ENCODE data around the gene TMEM270. TPM values are rescaled to one million over a fixed set of nuclear protein-coding genes. Genes with fewer than 3 reads are reported as not detected.

Gene TMEM270
- total and polyA plus RNA-seq, 5 donors = not detected

DNA sequence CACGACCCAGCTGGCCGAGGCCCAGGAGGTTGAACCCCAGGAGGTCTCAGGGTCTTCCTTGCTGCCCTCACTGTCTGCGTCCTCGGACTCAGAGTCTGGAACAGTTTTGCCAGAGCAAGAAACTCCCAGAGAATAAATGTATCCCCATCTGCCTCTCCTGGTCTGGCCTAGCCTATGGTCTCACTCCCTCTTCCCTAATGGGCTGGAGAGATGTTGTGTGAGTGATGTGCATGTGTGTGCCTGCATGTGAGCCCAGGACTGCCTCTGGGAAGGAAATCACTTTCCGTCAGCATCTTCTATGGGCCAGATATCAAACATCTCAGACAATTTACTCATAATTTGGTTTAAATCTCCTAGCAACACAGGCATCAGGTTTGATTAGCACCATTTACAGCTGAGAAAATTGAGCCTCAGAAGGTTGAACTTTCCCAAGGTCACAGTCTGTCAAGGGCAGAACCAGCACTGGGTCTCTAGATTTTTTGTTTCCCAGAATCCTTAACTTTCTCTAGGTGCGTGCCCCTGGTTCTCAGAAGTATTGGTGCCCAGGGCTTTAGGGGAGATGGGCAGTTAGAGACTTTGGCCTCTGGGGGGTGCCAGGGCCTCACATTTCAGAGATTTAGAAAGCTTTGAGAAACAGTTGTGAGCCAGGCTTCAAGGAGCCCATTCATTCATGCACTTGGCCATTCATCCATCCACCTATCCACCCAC lies 4.9 kb downstream of the TMEM270 start:
- H3K4me1 ChIP-seq (ENCODE audit: control insufficient read depth, insufficient read depth, low read length) = no peaks in the 10 kb centered on the region
- 71% methylated on average over 6 of the region's 6 CpGs for WGBS
- H3K9me3 ChIP-seq (ENCODE audit: control insufficient read depth, low read length) = no peaks in the 10 kb centered on the region
- intact Hi-C loops (cut with DNase I) = loop anchor here (2.0 to 10.0 kb wide), 4 partner anchors 161 to 536 kb away; partner anchors contain the start of gene ELN (in 3 of the 4)
- peak; percentile 63 to 73 (median 69) for DNase-seq
- H3K4me3 ChIP-seq (ENCODE audit: low read length) = no peak overlapping the region
- H3K27ac ChIP-seq (ENCODE audit: low read length) = no peak overlapping the region
- no peaks in the 10 kb centered on the region for H3K27me3 ChIP-seq (ENCODE audit: control insufficient read depth, insufficient read depth)
- peak; percentile 60 to 76 for ATAC-seq

- H3K9me3 ChIP-seq (ENCODE audit: control insufficient read depth, low read length) = no peaks in the 10 kb centered on the region
- H3K4me3 ChIP-seq (ENCODE audit: low read length) = no peak overlapping the region
- DNase-seq (no peak), ATAC-seq (no peak)
- H3K27ac ChIP-seq (ENCODE audit: low read length) = no peak overlapping the region
- H3K4me1 ChIP-seq (ENCODE audit: control insufficient read depth, insufficient read depth, low read length) = no peaks in the 10 kb centered on the region
- H3K27me3 ChIP-seq (ENCODE audit: control insufficient read depth, insufficient read depth) = no peaks in the 10 kb centered on the region
- 95% methylated on average over 1 of the region's 1 CpG for WGBS
- intact Hi-C loops (cut with DNase I) = loop anchor here (2.0 to 10.0 kb wide), 4 partner anchors 160 to 536 kb away; partner anchors contain the start of gene ELN (in 3 of the 4)
Observed at GRCh38 chr7:73866446-73866767, 5.4 kb downstream of the TMEM270 start.

- intact Hi-C loops (cut with DNase I) = loop anchor here in 3 of 4 donors (5.0 to 10.0 kb wide), 3 partner anchors 158 to 533 kb away; partner anchors contain the start of gene ELN (in 3 of the 3)
- DNase-seq (peak in 1 of 3 donors; percentile 64), ATAC-seq (peak; percentile 31 to 56)
- H3K4me3 ChIP-seq (ENCODE audit: low read length) = no peak overlapping the region
- no peaks in the 10 kb centered on the region for H3K27me3 ChIP-seq (ENCODE audit: control insufficient read depth, insufficient read depth)
- no peak overlapping the region for H3K27ac ChIP-seq (ENCODE audit: low read length)
- no peaks in the 10 kb centered on the region for H3K4me1 ChIP-seq (ENCODE audit: control insufficient read depth, insufficient read depth, low read length)
- 52% methylated on average over 24 of the region's 24 CpGs for WGBS
- no peaks in the 10 kb centered on the region for H3K9me3 ChIP-seq (ENCODE audit: control insufficient read depth, low read length)
Observed at GRCh38 chr7:73869011-73869798, 8.2 kb downstream of the TMEM270 start.

- 48% methylated on average over 15 of the region's 15 CpGs for WGBS
- peak in 1 of 2 donors; percentile 28 for ATAC-seq
- H3K27ac ChIP-seq (ENCODE audit: low read length) = no peak overlapping the region
- H3K4me1 ChIP-seq (ENCODE audit: control insufficient read depth, insufficient read depth, low read length) = no peaks in the 10 kb centered on the region
- no peak overlapping the region for H3K4me3 ChIP-seq (ENCODE audit: low read length)
- no peaks in the 10 kb centered on the region for H3K27me3 ChIP-seq (ENCODE audit: control insufficient read depth, insufficient read depth)
- no peaks in the 10 kb centered on the region for H3K9me3 ChIP-seq (ENCODE audit: control insufficient read depth, low read length)
- DNase-seq = peak in 2 of 3 donors; percentile 73
- intact Hi-C loops (cut with DNase I) = no loop called here
Observed at GRCh38 chr7:73870041-73870492, 9.1 kb downstream of the TMEM270 start.

- DNase-seq (peak in 2 of 3 donors; percentile 72 to 78), ATAC-seq (peak; percentile 14 to 33)
Observed at GRCh38 chr7:73871163-73872011, 10.4 kb downstream of the TMEM270 start.

DNA sequence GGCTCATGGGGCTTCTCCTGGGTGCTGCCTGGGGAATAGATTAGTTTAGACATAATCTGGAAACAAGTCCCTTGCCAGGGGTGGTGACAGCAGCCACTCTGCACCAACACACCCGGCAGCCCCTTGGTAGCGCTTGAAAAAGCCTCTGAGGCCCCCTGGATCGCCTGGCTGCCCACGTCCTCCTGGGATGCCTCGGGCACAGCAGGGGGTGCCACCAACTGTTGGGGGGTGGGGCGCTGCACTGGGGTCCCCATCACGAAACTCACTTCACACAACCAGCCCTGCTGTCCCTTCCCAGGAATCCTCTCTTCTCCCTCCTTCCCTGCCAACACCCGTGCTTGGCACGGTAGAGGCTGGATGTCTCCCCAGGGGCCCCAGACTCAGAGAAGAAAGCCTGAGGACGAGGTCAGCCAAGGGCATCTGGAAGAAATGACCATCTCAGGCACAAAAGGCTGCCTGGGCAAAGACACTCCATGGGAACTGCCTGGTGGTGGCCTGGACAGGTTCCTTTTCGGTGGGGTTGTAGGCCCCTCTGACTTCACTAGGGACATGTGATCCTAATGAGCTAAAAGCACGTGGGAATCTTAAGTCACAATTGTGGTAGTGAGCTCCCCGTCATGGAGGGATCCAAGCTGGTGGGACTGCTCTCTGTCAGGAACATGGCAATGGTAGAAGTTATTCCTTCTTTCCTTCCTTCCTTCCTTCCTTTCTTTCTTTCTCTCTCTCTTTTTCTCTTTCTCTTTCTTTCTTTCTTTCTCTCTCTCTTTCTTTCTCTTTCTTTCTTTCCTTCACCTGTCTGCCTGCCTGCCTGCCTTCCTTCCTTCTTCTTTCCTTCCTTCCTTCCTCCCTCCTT lies 11.3 kb downstream of the TMEM270 start:
- Histone ChIP-seq H3K27me3 (ENCODE audit: control insufficient read depth, insufficient read depth) (no peaks in the 10 kb centered on the region), H3K9me3 (ENCODE audit: control insufficient read depth, low read length) (no peaks in the 10 kb centered on the region), H3K4me1 (ENCODE audit: control insufficient read depth, insufficient read depth, low read length) (no peaks in the 10 kb centered on the region), H3K27ac (ENCODE audit: low read length) (no peak overlapping the region), H3K4me3 (ENCODE audit: low read length) (no peak overlapping the region)
- 66% methylated on average over 13 of the region's 13 CpGs for WGBS
- DNase-seq (peak in 1 of 3 donors; percentile 65), ATAC-seq (no peak)
- intact Hi-C loops (cut with DNase I) = no loop called here

More at GRCh38 chr7:73871163-73872011, 10.4 kb downstream of the TMEM270 start:
- Histone ChIP-seq H3K27ac (ENCODE audit: low read length) (no peak overlapping the region), H3K4me1 (ENCODE audit: control insufficient read depth, insufficient read depth, low read length) (no peaks in the 10 kb centered on the region), H3K27me3 (ENCODE audit: control insufficient read depth, insufficient read depth) (no peaks in the 10 kb centered on the region), H3K4me3 (ENCODE audit: low read length) (no peak overlapping the region), H3K9me3 (ENCODE audit: control insufficient read depth, low read length) (no peaks in the 10 kb centered on the region)
- WGBS = 65% methylated on average over 20 of the region's 20 CpGs
- intact Hi-C loops (cut with DNase I) = no loop called here

- DNase-seq = no peak
- H3K4me1 ChIP-seq (ENCODE audit: control insufficient read depth, insufficient read depth, low read length) = peaks cover 3% of the 10 kb centered on the region
- WGBS = 97% methylated on average over 8 of the region's 8 CpGs
- ATAC-seq = no peak
- no peak overlapping the region for H3K27ac ChIP-seq (ENCODE audit: low read length)
- H3K4me3 ChIP-seq (ENCODE audit: low read length) = no peak overlapping the region
- intact Hi-C loops (cut with DNase I) = no loop called here
- H3K9me3 ChIP-seq (ENCODE audit: control insufficient read depth, low read length) = no peaks in the 10 kb centered on the region
- H3K27me3 ChIP-seq (ENCODE audit: control insufficient read depth, insufficient read depth) = no peaks in the 10 kb centered on the region
Observed at GRCh38 chr7:73876361-73876760, 15.4 kb downstream of the TMEM270 start.

GRCh38 chr7:73876973-73877372 lies 16.0 kb downstream of the TMEM270 start:
- ATAC-seq (no peak), DNase-seq (no peak)
- Histone ChIP-seq H3K4me1 (ENCODE audit: control insufficient read depth, insufficient read depth, low read length) (peaks cover 8% of the 10 kb centered on the region), H3K4me3 (ENCODE audit: low read length) (no peak overlapping the region), H3K27ac (ENCODE audit: low read length) (no peak overlapping the region), H3K9me3 (ENCODE audit: control insufficient read depth, low read length) (no peaks in the 10 kb centered on the region), H3K27me3 (ENCODE audit: control insufficient read depth, insufficient read depth) (no peaks in the 10 kb centered on the region)
- intact Hi-C loops (cut with DNase I) = no loop called here
- 80% methylated on average over 12 of the region's 12 CpGs for WGBS

GRCh38 chr7:73879977-73880681 lies 19.2 kb downstream of the TMEM270 start:
- Histone ChIP-seq H3K4me3 (ENCODE audit: low read length) (no peak overlapping the region), H3K27me3 (ENCODE audit: control insufficient read depth, insufficient read depth) (no peaks in the 10 kb centered on the region), H3K27ac (ENCODE audit: low read length) (peak overlapping the region; percentile 49), H3K4me1 (ENCODE audit: control insufficient read depth, insufficient read depth, low read length) (peaks cover 8% of the 10 kb centered on the region), H3K9me3 (ENCODE audit: control insufficient read depth, low read length) (no peaks in the 10 kb centered on the region)
- ATAC-seq = peak; percentile 76
- DNase-seq = peak; percentile 80 to 88 (median 87)
- intact Hi-C loops (cut with DNase I) = loop anchor here in 1 of 4 donors (5.0 kb wide), 1 partner anchor 147 kb away; the partner anchor contains the start of gene ELN
- WGBS = 40% methylated on average over 18 of the region's 18 CpGs

All from right cardiac atrium (tissue), 5 donors.